Thyroid gland (tissue), 4 donors: ENCODE measurements around the gene PIM3. TPM values are rescaled to one million over a fixed set of nuclear protein-coding genes. Genes with fewer than 3 reads are reported as not detected.

Source experiments
- DNase-seq, 2 donors: peaks; one replicate each; pipeline ENCODE4 v3.0.0-alpha.2; 2019
- H3K27ac ChIP-seq, 3 donors: fragments of 200-600 bp; sonication (generic); 1 replicate in 2 of 3; 2 replicates in 1 of 3; pipeline ENCODE4 v1.5.1; 2016 to 2019; ENCODE audit warnings: mild to moderate bottlenecking in 1 of 3, moderate library complexity in 1 of 3
- H3K27me3 ChIP-seq: fragments of 200-600 bp; sonication (generic); one replicate; pipeline ENCODE4 v1.5.1; 2019
- H3K36me3 ChIP-seq, 2 donors: fragments of 200-600 bp; sonication (generic); one replicate each; pipeline ENCODE4 v1.5.1; 2016 to 2019
- H3K4me1 ChIP-seq, 2 donors: fragments of 200-600 bp; sonication (generic); one replicate each; pipeline ENCODE4 v1.5.1; 2017 to 2019
- H3K4me3 ChIP-seq, 3 donors: fragments of 200-600 bp; sonication (generic); replicated peaks in 1 of 3; 1 replicate in 2 of 3; 2 replicates in 1 of 3; pipeline ENCODE4 v1.5.1; 2016; ENCODE audit warnings: mild to moderate bottlenecking in 1 of 3
- H3K9me3 ChIP-seq: fragments of 200-600 bp; sonication (generic); one replicate; pipeline ENCODE4 v1.5.1; 2017
- POLR2A ChIP-seq, 2 donors: fragments of 450-650 bp; IDR thresholded peaks; one replicate each; pipeline ENCODE4 v1.6.1; 2017; ENCODE audit warnings: antibody characterized with exemption in 2 of 2, mild to moderate bottlenecking in 2 of 2, moderate library complexity in 1 of 2
- WGBS, 2 donors: methylation state at CpG; one replicate each; pipeline ENCODE4 v1.1.5; 2017; 5-methylcytosine and 5-hydroxymethylcytosine counted together
- intact Hi-C: fragments of 100-400 bp; cut with DNase I; formaldehyde crosslinking; loops from one replicate; pipeline ENCODE4 v1.15.1; 2023
- total RNA-seq, 4 donors: library from RNA; depleted of rRNA; stranded (reverse); fragments of >200 nt; gene quantifications; one replicate each; pipeline ENCODE4 v1.2.3, GENCODE V29; 2016
- TF ChIP-seq, protein P1 (sequence below), 6 experiments: fragments of 200-600 bp in 3 of 6; fragments of 450-650 bp in 3 of 6; sonication (generic) in 3 of 6; IDR thresholded peaks; one replicate each; pipeline ENCODE4 v1.5.1; 2016 to 2019; ENCODE audit warnings: antibody characterized with exemption in 6 of 6, mild to moderate bottlenecking in 2 of 6, inconsistent platforms in 1 of 6, moderate library complexity in 1 of 6

PIM3 gene
- total RNA-seq, 4 donors from 2014 or later, result 45.4 to 108 (median 73.2) TPM

DNA sequence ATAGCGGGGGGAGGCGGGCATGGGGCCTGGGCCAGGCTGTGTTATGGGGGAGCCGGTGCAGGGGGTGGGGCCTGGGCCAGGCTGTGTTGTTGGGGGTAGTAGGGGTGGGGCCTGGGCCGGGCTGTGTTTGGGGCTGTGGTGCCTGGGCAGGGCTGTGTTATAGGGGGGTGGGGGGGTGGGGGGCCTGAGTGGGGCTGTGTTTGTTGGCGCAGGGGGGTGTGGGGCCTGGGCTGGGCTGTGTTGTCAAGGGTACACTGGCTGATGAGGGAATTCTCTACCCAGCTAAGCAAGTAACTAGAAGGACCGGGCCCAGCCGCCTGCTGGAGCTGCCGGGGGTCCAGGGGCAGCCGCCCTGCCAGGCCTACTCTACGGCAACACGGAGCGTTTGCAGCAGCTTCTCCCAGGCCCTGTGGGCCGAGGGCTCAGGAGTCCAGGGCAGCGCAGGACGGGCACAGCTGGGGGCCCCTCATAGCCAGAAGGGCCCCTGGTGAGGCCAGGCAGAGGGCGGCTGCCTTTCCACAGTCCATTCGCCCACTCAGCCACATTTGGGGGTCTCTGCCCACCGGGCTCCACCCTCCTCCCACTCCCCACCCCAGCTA lies 10.1 kb upstream of the PIM3 start:
- 55 to 93% methylated on average over 2 to 3 of the region's 18 CpGs for WGBS, 2 donors
- Histone ChIP-seq H3K36me3 (no peaks in the 10 kb centered on the region), H3K4me1 (peaks cover 76 to 84% of the 10 kb centered on the region in 2 donors), H3K4me3 (no peak overlapping the region), H3K9me3 (no peaks in the 10 kb centered on the region), H3K27ac (peak overlapping the region; percentile 99), H3K27me3 (no peaks in the 10 kb centered on the region)
- intact Hi-C loops, result no loop called here
- no peak for TF ChIP-seq POLR2A (IDR thresholded peaks at IDR 0.05)
- TF ChIP-seq, protein P1, sequence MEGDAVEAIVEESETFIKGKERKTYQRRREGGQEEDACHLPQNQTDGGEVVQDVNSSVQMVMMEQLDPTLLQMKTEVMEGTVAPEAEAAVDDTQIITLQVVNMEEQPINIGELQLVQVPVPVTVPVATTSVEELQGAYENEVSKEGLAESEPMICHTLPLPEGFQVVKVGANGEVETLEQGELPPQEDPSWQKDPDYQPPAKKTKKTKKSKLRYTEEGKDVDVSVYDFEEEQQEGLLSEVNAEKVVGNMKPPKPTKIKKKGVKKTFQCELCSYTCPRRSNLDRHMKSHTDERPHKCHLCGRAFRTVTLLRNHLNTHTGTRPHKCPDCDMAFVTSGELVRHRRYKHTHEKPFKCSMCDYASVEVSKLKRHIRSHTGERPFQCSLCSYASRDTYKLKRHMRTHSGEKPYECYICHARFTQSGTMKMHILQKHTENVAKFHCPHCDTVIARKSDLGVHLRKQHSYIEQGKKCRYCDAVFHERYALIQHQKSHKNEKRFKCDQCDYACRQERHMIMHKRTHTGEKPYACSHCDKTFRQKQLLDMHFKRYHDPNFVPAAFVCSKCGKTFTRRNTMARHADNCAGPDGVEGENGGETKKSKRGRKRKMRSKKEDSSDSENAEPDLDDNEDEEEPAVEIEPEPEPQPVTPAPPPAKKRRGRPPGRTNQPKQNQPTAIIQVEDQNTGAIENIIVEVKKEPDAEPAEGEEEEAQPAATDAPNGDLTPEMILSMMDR (IDR thresholded peaks at IDR 0.05), result no peak
- peak in 1 of 2 donors; percentile 26 for DNase-seq

DNA sequence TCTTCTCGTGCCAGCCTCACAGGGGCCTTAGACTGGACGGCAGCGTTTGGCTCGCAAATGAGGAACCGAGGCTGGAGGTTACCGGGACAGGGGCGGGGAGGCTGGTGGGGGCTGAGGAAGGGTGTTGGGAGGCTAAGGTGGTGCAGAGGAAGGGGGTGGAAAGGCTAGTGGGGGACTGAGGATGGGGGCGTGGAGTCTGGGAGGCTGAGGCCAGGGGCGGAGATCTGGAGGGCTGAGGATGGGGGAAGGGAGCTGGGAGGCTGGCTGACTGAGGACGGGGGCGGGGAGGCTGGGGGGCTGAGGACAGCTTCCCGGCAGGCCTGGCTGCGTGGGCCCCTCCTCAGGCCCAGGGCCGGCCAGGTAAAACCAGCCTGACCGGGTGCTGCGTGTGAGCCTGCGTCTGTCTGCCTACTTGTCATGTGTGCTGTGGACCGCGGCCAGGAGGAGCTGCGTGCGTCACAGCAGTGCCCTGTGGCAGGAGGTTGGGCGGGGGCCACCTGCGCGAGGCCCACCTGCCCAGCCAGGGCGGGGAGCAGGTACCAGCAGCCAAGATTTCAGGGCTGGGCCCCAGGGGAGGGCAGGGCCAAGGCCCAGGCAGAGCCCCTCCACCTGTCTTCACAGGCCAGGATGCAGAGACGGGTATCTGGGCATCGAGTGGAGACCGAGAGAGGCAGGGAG lies 9.4 kb upstream of the PIM3 start:
- Histone ChIP-seq H3K4me1 (peaks cover 78 to 89% of the 10 kb centered on the region in 2 donors), H3K9me3 (no peaks in the 10 kb centered on the region), H3K27ac (peak overlapping the region; percentile 99), H3K4me3 (no peak overlapping the region), H3K27me3 (no peaks in the 10 kb centered on the region), H3K36me3 (no peaks in the 10 kb centered on the region)
- DNase-seq, result peak; percentile 99 to 100
- TF ChIP-seq POLR2A (IDR thresholded peaks at IDR 0.05), result peak in 1 of 2 donors; percentile 93
- TF ChIP-seq, protein P1 (IDR thresholded peaks at IDR 0.05), result no peak
- WGBS, 2 donors, result 39 to 47% methylated on average over 16 to 19 of the region's 28 CpGs
- intact Hi-C loops, result no loop called here

DNA sequence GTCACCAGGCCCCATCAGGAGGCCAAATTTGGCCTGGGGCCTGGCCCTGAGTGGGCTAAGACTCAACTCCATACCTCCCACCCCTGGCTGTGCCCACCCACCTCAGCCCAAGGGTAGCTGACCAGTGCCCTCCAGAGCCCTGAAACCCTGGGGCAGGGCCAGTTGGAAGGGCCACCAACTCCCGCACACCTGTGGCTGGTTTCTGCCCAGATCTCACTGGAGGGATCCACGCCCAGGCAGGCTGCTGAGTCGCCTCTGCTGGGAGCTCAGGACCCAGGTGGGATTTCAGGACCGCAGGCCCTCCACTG lies 8.9 kb upstream of the PIM3 start:
- peaks cover 78 to 89% of the 10 kb centered on the region in 2 donors for H3K4me1 ChIP-seq
- intact Hi-C loops, result no loop called here
- H3K36me3 ChIP-seq, result no peaks in the 10 kb centered on the region
- no peak for TF ChIP-seq POLR2A (IDR thresholded peaks at IDR 0.05)
- TF ChIP-seq, protein P1 (IDR thresholded peaks at IDR 0.05), result no peak
- H3K4me3 ChIP-seq, result no peak overlapping the region
- peak overlapping the region; percentile 99 for H3K27ac ChIP-seq
- WGBS, 2 donors, result 81 to 100% methylated on average over 1 to 3 of the region's 4 CpGs
- no peaks in the 10 kb centered on the region for H3K27me3 ChIP-seq
- no peaks in the 10 kb centered on the region for H3K9me3 ChIP-seq
- DNase-seq, result peak in 1 of 2 donors; percentile 40

DNA sequence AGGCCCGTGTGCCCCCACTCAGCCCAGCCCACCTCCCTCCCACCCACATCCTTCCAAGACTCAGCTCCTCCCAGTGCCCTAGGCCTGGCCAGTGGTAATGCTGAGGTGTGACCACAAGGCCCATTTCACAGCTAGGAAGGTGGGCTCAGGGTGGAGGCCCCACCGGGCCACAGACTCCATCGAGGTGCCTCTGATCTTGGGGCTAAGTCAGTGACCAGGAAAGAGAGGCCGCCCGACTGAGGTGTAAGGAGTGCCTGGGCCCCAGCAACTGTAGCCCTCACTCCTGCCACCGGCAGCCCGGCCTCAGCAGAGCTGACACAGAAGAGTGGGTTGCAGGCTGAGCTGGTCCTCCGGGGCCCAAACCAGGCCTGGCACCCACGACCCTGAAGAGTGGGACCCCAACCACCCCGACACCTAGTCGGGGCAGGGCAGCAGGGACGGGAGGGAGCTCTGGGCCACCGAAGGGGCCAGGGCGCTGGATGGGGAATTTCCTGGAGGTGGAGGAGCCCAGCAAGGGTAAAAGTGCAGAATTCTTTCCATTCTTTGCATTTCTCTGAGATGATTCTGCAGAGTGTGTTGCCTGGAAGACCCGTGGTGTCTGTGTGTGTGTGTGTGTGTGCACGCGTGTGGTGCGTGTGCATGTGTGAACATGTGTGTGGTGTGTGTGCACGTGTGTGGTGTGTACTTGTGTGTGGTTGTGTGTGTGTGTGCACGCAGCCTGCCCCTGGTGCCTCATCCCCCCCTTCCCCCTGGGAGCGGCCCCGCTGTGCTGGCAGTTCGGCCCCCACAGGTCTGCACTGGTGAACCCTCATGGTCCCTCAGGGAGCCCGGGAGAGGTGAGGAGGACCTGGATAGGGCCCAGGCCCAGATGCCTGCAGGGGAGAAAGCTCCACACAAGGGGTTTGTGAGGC lies 8.3 kb upstream of the PIM3 start:
- H3K4me3 ChIP-seq, result no peak overlapping the region
- H3K36me3 ChIP-seq, result no peaks in the 10 kb centered on the region
- 61 to 67% methylated on average over 18 to 22 of the region's 24 CpGs for WGBS, 2 donors
- TF ChIP-seq, protein P1 (IDR thresholded peaks at IDR 0.05), result no peak
- TF ChIP-seq POLR2A (IDR thresholded peaks at IDR 0.05), result no peak
- intact Hi-C loops, result no loop called here
- H3K27ac ChIP-seq, result peak overlapping the region; percentile 99
- DNase-seq, result peak; percentile 40 to 57
- H3K9me3 ChIP-seq, result no peaks in the 10 kb centered on the region
- H3K4me1 ChIP-seq, result peaks cover 78 to 85% of the 10 kb centered on the region in 2 donors
- H3K27me3 ChIP-seq, result no peaks in the 10 kb centered on the region
